Keratinocyte (primary cell): ENCODE data around the gene GALNT9. TPM values are rescaled to one million over a fixed set of nuclear protein-coding genes. Genes with fewer than 3 reads are reported as not detected.
"Not testable (repeated sequence)": the region's sequence is repeated elsewhere in the genome, so short reads cannot be mapped to it uniquely, and the experiment has no call there.

Experiments
- DNase-seq: peaks from one replicate; pipeline ENCODE4 v3.0.0-alpha.2; 2011; ENCODE audit warnings: low read depth, missing footprints, low spot score
- FAIRE-seq: peaks from 2 replicates; lab custom pipeline; 2011; peaks lifted over from hg19 to GRCh38; lab: Jason Lieb, UNC
- H2AFZ ChIP-seq: 2 replicates; pipeline ENCODE4 v1.6.0; 2012; ENCODE audit warnings: low read length, control low read depth, inconsistent platforms; ENCODE audit not compliant: control insufficient read depth
- H3K27ac ChIP-seq: 2 replicates; pipeline ENCODE4 v1.5.1; 2011; ENCODE audit warnings: low read length; ENCODE audit not compliant: control insufficient read depth, insufficient read depth
- H3K27me3 ChIP-seq: 3 replicates; pipeline ENCODE4 v1.6.0; 2011; ENCODE audit warnings: low read length; ENCODE audit not compliant: control insufficient read depth, insufficient read depth; ENCODE audit errors: extremely low read depth
- H3K36me3 ChIP-seq, 2 experiments: 2 replicates in 1 of 2; 3 replicates in 1 of 2; pipeline ENCODE4 v1.5.1; 2011; ENCODE audit warnings: low read length in 2 of 2, mild to moderate bottlenecking in 1 of 2; ENCODE audit not compliant: control insufficient read depth in 2 of 2, insufficient read depth in 2 of 2; ENCODE audit errors: extremely low read depth in 1 of 2
- H3K4me1 ChIP-seq: 3 replicates; pipeline ENCODE4 v1.5.1; 2011; ENCODE audit warnings: low read length; ENCODE audit not compliant: control insufficient read depth, insufficient read depth; ENCODE audit errors: extremely low read depth
- H3K4me2 ChIP-seq: 3 replicates; pipeline ENCODE4 v1.6.0; 2011; ENCODE audit warnings: low read depth, low read length; ENCODE audit not compliant: control insufficient read depth, insufficient read depth; ENCODE audit errors: extremely low read depth
- H3K4me3 ChIP-seq, 3 experiments: fragments of 200-600 bp in 1 of 3; sonication (generic) in 1 of 3; 2 replicates in 2 of 3; 3 replicates in 1 of 3; pipeline ENCODE4 v1.5.1; 2011 to 2016; ENCODE audit warnings: low read length in 3 of 3, mild to moderate bottlenecking in 3 of 3, control low read depth in 2 of 3, inconsistent platforms in 1 of 3, low read depth in 1 of 3, mixed read lengths in 1 of 3, mixed run types in 1 of 3, moderate library complexity in 1 of 3; ENCODE audit not compliant: control insufficient read depth in 2 of 3, insufficient read depth in 2 of 3; ENCODE audit errors: extremely low read depth in 1 of 3
- H3K79me2 ChIP-seq: 2 replicates; pipeline ENCODE4 v1.6.0; 2012; ENCODE audit warnings: low read length; ENCODE audit not compliant: control insufficient read depth, insufficient read depth
- H3K9ac ChIP-seq: 3 replicates; pipeline ENCODE4 v1.6.0; 2011; ENCODE audit warnings: low read length; ENCODE audit not compliant: control insufficient read depth, insufficient read depth; ENCODE audit errors: extremely low read depth
- H3K9me1 ChIP-seq: 3 replicates; pipeline ENCODE4 v1.6.0; 2011; ENCODE audit warnings: low read length; ENCODE audit not compliant: control insufficient read depth, insufficient read depth; ENCODE audit errors: extremely low read depth
- H3K9me3 ChIP-seq: 2 replicates; pipeline ENCODE4 v1.5.1; 2012; ENCODE audit warnings: low read depth, low read length; ENCODE audit not compliant: control insufficient read depth
- H4K20me1 ChIP-seq: 3 replicates; pipeline ENCODE4 v1.6.0; 2011; ENCODE audit warnings: low read length; ENCODE audit not compliant: control insufficient read depth, insufficient read depth; ENCODE audit errors: extremely low read depth
- CTCF ChIP-seq, 3 experiments: IDR thresholded peaks in 1 of 3; conservative IDR thresholded peaks in 1 of 3; optimal IDR thresholded peaks in 1 of 3; 2 replicates in 2 of 3; 3 replicates in 1 of 3; pipeline versions ENCODE3 to v1.5.1; 2011; ENCODE audit warnings: low read length in 3 of 3, mild to moderate bottlenecking in 3 of 3, moderate library complexity in 2 of 3, control low read depth in 1 of 3, inconsistent platforms in 1 of 3; ENCODE audit not compliant: insufficient read depth in 2 of 3; ENCODE audit errors: extremely low read depth in 1 of 3
- EZH2 ChIP-seq: IDR thresholded peaks from one replicate; pipeline ENCODE4 v1.6.1; 2012; ENCODE audit warnings: inconsistent platforms, mild to moderate bottlenecking, low read length, moderate library complexity
- dilution Hi-C: fragments of 300-500 bp; cut with MboI; formaldehyde crosslinking; loops from one replicate; pipeline ENCODE4 v1.7.0; 2020; ENCODE audit warnings: low sequenced_read_pairs; ENCODE audit not compliant: extremely low pct_ligation_motif_present
- polyA plus RNA-seq, 5 experiments: library from polyadenylated mRNA; depleted of rRNA in 3 of 5; stranded (reverse) in 3 of 5; stranded (forward) in 1 of 5; unstranded in 1 of 5; fragments of >200 nt; gene quantifications; 1 replicate in 1 of 5; 2 replicates in 3 of 5; 3 replicates in 1 of 5; pipeline versions ENCODE4 v1.2.1 to v1.2.3, GENCODE V29; 2011 to 2012; ENCODE audit warnings: missing spikeins in 2 of 5, low read depth in 1 of 5, low replicate concordance in 1 of 5

Gene GALNT9
- polyA plus RNA-seq, 1 donor (not counting 4 experiments of a cell fraction or from before 2014, with no cell fraction given): not detected

GRCh38 chr12:132305560-132305966, 23.8 kb downstream of the GALNT9 start:
- no peaks in the 10 kb centered on the region for H4K20me1 ChIP-seq
- DNase-seq: no peak
- peaks cover 2% of the 10 kb centered on the region for H3K9me3 ChIP-seq
- no peak overlapping the region for H3K4me2 ChIP-seq
- no peak overlapping the region for H3K27ac ChIP-seq
- TF ChIP-seq EZH2 (no peak), CTCF (optimal IDR thresholded peaks at IDR 0.05 in 1 of 3, IDR thresholded peaks at IDR 0.05 in 1 of 3, conservative IDR thresholded peaks at IDR 0.05 in 1 of 3; ENCODE audit: extremely low read depth in 1 of 3, insufficient read depth in 2 of 3, low read length in 3 of 3) (no peak)
- no peaks in the 10 kb centered on the region for H3K79me2 ChIP-seq
- no peak overlapping the region for H2AFZ ChIP-seq
- H3K27me3 ChIP-seq: no peaks in the 10 kb centered on the region
- H3K4me3 ChIP-seq: no peak overlapping the region
- no peaks in the 10 kb centered on the region for H3K36me3 ChIP-seq
- H3K9me1 ChIP-seq: no peaks in the 10 kb centered on the region
- no peak overlapping the region for H3K9ac ChIP-seq
- FAIRE-seq: no peak
- dilution Hi-C loops: no loop called here
- H3K4me1 ChIP-seq: no peaks in the 10 kb centered on the region

- H3K27me3 ChIP-seq, H3K36me3 ChIP-seq, H4K20me1 ChIP-seq, H3K79me2 ChIP-seq, FAIRE-seq, H3K9me1 ChIP-seq, H2AFZ ChIP-seq, DNase-seq, H3K9ac ChIP-seq, H3K27ac ChIP-seq, H3K4me2 ChIP-seq, H3K4me3 ChIP-seq, H3K4me1 ChIP-seq, dilution Hi-C loops, H3K9me3 ChIP-seq: not testable (repeated sequence)
These were observed 24.5 kb downstream of the GALNT9 start for GRCh38 chr12:132304866-132305265.

DNA sequence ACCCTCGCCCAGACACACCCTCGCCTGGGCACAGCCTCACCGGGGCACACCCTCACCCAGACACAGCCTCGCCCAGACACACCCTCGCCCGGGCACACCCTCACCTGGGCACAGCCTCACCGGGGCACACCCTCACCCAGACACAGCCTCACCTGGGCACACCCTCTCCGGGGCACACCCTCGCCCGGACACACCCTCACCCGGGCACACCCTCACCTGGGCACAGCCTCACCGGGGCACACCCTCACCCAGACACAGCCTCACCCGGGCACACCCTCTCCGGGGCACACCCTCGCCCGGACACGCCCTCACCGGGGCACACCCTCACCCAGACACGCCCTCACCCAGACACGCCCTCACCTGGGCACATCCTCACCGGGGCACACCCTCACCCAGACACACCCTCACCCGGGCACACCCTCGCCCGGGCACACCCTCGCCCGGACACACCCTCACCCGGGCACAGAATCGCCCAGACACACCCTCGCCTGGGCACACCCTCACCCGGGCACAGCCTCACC, 25.5 kb downstream of the GALNT9 start:
- H2AFZ ChIP-seq, H3K4me1 ChIP-seq, H3K9me3 ChIP-seq, H3K36me3 ChIP-seq, H4K20me1 ChIP-seq, FAIRE-seq, H3K27me3 ChIP-seq, H3K4me2 ChIP-seq, H3K9me1 ChIP-seq, H3K4me3 ChIP-seq, H3K79me2 ChIP-seq, H3K9ac ChIP-seq, DNase-seq, H3K27ac ChIP-seq, dilution Hi-C loops: not testable (repeated sequence)
